Activated CD4-positive, alpha-beta T cell treated with anti-CD3 and anti-CD28 coated beads, Interleukin-2, amount 50 U/mL, for 24 hours (primary cell): ENCODE data around the gene SMIM33.
"Not testable (repeated sequence)": the region's sequence is repeated elsewhere in the genome, so short reads cannot be mapped to it uniquely, and the experiment has no call there.

Experiments used
- DNase-seq, 2 donors: peaks; one replicate each; pipeline ENCODE4 v3.0.0-alpha.2; 2020; ENCODE audit warnings: low read depth in 1 of 2, low spot score in 1 of 2

The SMIM33 gene

GRCh38 chr5:139456776-139457175 lies 14.0 kb upstream of the SMIM33 start:
- DNase-seq: no peak

- no peak for DNase-seq
These were observed 13.6 kb upstream of the SMIM33 start for GRCh38 chr5:139457241-139457640.

- no peak for DNase-seq
These were observed 13.0 kb upstream of the SMIM33 start for GRCh38 chr5:139457653-139458306.

GRCh38 chr5:139458580-139459407 lies 12.0 kb upstream of the SMIM33 start:
- DNase-seq: peak in 1 of 2 donors; percentile 77

GRCh38 chr5:139459451-139459934 lies 11.3 kb upstream of the SMIM33 start:
- DNase-seq: peak in 1 of 2 donors; percentile 37

- DNase-seq: no peak
These were observed 10.3 kb upstream of the SMIM33 start for GRCh38 chr5:139460455-139460854.

GRCh38 chr5:139461176-139461575 lies 9.6 kb upstream of the SMIM33 start:
- no peak for DNase-seq

GRCh38 chr5:139461698-139462097 lies 9.1 kb upstream of the SMIM33 start:
- DNase-seq: no peak

GRCh38 chr5:139462586-139463276 lies 8.1 kb upstream of the SMIM33 start, which contains the start of gene ECSCR:
Gene ECSCR (minus strand): TSS chr5:139462743. CDS start chr5:139462670, 73 bp downstream.
- DNase-seq: no peak

- no peak for DNase-seq
These were observed 2.3 kb upstream of the SMIM33 start for GRCh38 chr5:139468421-139468931.

- no peak for DNase-seq
These were observed 1.7 kb downstream of the SMIM33 start for GRCh38 chr5:139472386-139473030.

- no peak for DNase-seq
These were observed 2.3 kb downstream of the SMIM33 start for GRCh38 chr5:139473105-139473504.

- no peak for DNase-seq
These were observed 2.8 kb downstream of the SMIM33 start for GRCh38 chr5:139473565-139473964.

- no peak for DNase-seq
These were observed 4.3 kb downstream of the SMIM33 start for GRCh38 chr5:139474890-139475791.

- no peak for DNase-seq
These were observed 5.2 kb downstream of the SMIM33 start for GRCh38 chr5:139475865-139476617.

- DNase-seq: not testable (repeated sequence)
These were observed 8.0 kb downstream of the SMIM33 start for GRCh38 chr5:139478657-139479423.

GRCh38 chr5:139479729-139480128 lies 8.9 kb downstream of the SMIM33 start:
- DNase-seq: not testable (repeated sequence)

- no peak for DNase-seq
These were observed 10.3 kb downstream of the SMIM33 start for GRCh38 chr5:139481122-139481533.
